NCI-H526 (cell line): ENCODE measurements around the gene RPL3.

Source experiments
- DNase-seq, 2 experiments: peaks; one replicate each; lab custom pipeline; 2025; lab: John Stamatoyannopoulos, UW

Gene RPL3

GRCh38 chr22:39282645-39283321 is 36.6 kb downstream of the RPL3 start:
- DNase-seq = no peak

- no peak for DNase-seq
These were observed 38.3 kb downstream of the RPL3 start for GRCh38 chr22:39281126-39281525.

DNA sequence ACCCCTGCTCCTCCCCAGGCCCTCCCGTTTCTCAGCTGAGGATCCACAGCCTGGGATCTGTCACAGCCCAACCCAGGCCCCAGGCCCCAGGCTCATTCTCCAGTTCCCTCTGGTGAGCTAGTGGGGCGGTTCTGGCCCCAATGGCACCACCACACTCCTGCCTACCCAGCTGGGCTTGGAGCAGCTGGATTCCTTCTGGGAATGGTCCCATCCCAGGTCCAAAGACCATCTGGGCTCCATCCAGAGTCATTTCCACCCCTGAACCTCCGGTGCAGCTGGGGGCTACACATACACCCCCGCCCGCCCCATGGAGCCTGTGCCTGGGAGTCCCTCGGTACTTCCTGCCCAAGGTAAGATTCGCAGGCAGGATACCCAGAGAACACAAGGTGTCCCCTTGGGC is 39.2 kb downstream of the RPL3 start:
- DNase-seq = no peak

DNA sequence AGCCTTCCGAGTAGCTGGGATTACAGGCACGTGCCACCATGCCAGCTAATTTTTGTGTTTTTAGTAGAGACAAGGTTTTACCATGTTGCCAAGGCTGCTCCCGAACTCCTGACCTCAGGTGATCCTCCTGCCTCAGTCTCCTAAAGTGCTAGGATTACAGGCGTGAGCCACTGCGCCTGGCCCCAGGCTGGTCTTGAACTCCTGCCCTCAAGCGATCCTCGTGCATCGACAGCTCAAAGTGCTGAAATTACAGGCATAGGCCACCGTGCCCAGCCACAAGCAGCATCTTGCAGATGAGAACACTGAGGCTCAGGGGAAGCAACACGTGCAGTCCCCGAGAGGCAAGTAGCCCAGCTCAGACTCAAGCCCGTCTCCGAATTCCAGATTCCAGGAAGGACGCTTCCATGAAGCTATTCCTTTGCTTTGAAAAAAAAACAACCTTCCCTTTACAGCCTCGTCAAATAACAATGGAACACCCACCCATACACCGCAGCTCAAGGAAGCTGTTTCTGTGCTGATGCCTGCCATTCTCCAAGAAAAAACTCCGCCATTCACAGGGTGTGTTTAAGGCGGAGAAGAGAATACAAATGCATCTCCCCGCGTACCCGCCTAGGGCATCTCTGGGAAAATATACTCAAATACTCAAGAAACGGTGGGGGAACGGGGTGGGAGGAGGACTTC is 40.1 kb downstream of the RPL3 start:
- DNase-seq = no peak

GRCh38 chr22:39278040-39278439 is 41.4 kb downstream of the RPL3 start:
- no peak for DNase-seq

- DNase-seq = no peak
These were observed 42.2 kb downstream of the RPL3 start for GRCh38 chr22:39277142-39277607.

DNA sequence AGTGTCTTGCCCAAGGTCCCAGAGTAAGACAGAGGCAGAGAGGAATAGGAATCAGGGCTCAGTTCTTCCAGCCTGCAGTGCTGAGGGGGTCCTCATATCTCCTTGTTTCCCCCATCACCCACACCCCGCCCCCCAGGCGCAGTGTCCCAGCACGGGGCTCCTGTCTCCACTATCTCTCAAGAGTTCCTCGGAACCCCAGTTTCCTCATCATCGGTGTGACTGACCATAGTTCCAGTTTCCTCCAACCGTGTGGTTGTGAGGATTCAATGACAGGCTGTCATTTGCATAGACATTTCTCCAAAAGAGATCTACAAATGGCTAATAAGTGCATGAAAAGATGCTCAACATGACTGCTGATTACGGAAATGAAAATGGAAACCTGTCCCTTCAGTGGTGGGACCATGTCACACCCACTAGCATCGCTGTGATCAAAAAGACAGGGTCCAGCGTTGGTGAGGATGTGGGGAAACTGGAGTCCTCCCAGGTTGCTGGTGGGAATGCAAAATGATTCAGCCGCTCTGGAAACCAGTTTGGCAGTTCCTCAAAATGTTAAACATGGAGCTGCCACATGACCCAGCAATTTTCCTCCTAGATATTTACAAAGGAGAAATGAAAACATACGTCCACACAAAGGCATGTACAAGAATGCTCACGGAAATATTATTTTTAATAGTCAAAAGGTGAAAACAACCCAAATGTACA is 42.8 kb downstream of the RPL3 start:
- no peak for DNase-seq

DNA sequence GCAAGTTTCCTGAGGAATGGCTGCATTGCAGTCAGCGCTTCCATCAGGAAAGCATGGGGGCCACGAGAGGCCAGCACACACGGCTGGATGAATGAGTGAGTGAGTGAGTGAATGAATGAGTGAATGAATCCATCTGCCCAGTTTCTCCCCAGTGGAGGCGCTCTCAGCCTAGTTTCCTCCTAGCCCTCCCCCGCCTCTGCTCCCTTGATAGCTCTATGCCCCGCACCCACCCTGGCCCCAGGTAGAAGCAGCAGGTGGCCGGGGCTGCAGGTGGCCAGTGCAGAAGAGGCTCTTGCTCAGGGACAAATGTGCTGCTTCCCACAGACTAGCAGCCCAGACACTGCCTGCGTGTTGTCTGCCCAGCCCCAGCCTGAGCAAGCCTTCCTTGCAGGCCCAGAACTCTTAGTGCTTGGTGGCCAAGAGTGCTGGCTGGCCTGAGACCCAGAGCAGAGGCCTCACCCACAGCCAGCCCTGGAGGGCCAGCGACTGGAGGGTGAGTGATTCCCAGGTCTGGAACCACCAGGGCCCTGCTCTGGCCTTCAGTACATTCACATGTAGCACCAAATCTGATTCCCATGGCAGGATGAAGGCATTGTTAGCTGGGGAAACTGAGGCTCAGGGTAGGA is 43.5 kb downstream of the RPL3 start:
- peak in 1 of 2 experiments; percentile 26 for DNase-seq

DNA sequence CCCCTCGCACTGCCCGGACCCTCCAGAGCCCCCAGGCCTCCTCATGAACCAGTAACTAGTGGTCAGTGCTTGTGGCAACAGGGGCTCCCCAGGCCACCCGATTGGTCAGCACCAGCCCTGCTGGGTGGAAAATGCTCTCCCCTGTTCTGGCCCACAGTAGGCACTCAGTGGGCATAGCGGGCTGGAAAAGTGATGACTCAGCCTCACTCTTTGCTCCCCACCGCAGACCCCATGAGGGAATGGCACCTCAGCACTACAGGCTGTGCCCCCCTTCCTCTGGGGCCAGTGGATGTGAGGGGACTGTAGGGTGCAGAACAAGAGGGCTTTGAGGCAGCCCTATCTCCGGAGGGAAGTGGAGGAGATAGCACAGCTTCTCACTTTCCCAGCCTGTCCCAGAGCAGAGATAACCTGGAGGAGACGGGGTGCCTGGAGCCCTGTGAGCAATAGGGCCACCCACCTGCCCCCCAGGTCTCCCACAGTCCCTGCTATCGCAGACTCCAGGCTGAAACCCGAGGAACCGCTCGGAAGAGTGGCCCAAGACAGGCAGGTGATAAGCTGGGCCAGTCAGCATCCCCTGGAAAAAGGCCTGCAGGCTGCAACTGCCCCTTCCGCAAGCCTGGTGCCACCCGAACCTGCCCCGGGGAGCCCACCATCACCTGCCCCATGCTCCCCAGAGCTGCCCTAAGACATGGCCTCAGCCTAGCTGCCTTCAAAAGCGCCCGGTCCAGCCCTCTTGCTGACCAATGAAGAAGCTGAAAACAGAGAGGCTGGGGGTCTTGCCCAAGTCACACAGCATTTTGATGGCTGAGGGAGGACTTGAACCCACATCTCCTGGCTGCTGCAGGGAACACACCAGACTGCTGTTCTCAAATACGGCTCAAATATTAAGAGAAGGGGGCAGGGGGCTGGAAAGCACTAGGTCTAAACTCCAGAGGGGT is 45.2 kb downstream of the RPL3 start:
- no peak for DNase-seq

DNA sequence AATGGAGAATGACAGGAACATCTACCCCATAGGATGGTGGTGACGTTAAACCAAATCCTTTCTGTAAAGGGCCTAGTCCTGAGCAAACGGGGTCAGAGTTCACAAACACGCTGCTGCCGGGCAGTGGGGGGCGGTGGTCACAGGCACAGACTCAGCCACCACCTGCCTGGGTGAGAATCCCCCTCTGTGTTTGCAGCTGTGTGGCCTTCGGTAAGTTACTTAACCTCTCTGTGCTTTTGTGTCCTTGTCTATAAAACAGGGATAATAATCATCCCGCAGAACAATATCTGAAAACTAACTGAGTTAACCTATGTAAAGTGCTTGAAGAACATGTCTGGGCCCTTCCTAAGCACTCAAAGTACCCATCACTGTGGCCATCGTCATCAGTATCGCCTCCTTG is 48.6 kb downstream of the RPL3 start:
- no peak for DNase-seq

GRCh38 chr22:39270280-39270679 is 49.1 kb downstream of the RPL3 start:
- DNase-seq = no peak

DNA sequence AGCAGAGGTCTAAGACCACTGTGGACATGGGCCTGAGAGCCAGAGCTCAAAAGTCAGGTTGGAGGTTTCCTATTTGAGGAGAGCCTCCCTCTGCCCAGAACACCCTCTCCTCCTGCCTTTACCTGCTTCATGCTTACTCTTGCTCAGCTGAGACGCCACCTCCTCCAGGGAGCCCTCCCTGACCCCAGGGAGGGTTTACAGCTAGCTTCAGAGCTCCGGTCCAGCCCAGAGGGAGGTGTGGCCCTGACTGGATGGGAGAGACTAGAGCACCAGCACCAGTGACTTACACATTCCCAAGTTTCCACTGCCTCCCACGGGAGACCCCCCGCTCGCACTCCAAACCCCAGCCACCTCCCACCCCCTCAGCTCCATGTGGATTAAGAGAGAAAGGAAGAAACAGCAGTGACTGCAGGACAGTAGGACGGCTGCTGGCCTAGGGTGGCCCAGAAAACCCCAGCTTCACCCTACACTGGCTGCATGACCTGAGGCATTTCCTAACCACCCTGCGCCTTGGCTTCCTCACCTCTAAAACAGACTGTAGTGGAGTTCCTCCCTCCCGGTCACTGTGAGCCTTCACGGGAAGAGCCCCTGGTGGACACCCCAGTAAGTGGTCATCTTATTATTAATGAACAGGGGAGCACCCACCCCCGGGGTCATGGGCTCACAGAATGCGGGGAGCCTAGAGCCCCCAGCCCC is 50.2 kb downstream of the RPL3 start:
- DNase-seq = no peak

GRCh38 chr22:39268645-39269044 is 50.8 kb downstream of the RPL3 start:
- DNase-seq = peak in 1 of 2 experiments; percentile 41

DNA sequence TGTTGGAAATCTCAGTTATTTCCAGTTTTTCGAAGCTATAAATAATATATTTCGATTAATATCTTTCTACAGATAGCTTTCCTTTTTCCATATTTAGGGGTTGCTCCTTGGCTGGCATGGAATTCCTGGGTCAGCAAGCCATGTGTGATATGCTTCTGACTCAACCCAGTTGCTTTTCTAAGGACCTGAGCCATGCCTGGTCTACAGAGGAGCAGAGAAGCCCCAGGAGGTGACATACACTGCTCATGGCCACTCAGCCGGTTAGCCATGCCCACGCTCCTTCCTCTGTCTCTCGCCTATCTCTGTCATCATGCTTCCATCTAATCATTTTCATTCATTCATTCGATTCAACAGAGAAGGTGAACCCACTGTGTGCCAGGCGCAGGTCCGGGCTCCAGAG is 51.4 kb downstream of the RPL3 start:
- DNase-seq = no peak

DNA sequence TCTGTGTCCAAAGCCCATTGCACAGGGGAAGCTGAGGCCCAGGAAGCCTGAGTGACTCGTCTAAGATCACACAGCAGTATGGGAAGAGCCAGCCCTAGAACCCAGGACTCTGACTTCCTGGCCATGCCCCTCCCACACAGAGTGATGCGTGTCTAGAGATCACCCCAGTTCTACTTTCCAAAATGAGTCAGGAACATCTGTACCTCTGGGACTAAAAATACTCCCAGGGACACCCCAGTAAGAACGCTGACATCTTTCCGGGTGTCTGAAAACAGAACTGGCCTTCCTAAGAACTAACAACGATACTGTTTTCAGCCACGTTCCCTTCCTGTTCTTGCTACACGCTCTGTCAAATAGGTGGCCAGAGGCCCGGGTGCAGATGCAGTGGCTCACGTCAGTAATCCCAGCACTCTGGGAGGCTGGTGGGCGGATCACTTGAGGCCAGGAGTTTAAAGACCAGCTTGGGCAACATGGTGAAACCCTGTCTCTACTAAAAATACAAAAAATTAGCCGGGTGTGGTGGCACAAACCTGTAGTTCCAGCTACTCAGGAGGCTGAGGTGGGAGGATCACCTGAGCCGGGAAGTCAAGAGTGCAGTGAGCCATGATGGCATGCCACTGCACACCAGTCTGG is 52.9 kb downstream of the RPL3 start:
- no peak for DNase-seq

GRCh38 chr22:39265143-39265886 is 54.1 kb downstream of the RPL3 start:
- DNase-seq = no peak

- DNase-seq = no peak
These were observed 54.9 kb downstream of the RPL3 start for GRCh38 chr22:39264349-39265038.

DNA sequence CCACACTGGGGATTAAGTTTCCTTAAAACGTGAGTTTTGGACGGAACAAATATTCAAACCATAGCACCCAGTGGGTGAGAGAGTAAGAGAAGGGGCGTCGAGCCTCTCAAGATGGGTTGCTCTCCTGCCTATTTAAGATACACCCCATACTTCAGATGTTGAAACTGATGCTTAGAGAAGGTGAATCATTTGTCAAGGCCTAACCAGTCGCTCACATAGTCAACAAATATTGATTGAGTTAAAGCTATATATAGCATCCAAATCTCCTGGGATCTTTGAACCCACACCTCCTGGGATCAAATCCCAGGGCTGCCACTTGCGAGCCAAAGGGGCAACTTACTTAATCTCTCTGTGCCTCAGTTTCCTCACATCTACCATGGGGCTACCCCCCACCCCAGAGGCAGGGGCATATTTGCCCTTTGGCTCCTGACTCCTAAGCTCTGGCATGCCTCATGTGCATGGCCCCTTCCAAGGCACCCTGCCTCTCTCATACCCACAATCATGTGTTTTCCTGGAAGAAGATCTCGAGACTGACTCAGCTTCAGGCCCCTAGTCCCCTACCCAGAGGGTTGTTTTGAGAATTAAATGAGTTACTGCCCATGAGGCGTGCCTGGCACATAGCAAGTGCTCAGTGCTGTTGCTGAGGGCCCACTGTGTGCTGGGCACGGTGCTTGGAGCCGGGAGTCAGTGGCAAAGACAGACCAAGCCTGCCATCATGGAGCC is 55.6 kb downstream of the RPL3 start:
- no peak for DNase-seq
